Fibroblast of upper back skin (primary cell): ENCODE data around the gene MYOC.
"Not testable (repeated sequence)": the region's sequence is repeated elsewhere in the genome, so short reads cannot be mapped to it uniquely, and the experiment has no call there.

ENCODE experiments used
- DNase-seq: peaks from one replicate; pipeline ENCODE4 v3.0.0-alpha.2; 2013

Gene MYOC

DNA sequence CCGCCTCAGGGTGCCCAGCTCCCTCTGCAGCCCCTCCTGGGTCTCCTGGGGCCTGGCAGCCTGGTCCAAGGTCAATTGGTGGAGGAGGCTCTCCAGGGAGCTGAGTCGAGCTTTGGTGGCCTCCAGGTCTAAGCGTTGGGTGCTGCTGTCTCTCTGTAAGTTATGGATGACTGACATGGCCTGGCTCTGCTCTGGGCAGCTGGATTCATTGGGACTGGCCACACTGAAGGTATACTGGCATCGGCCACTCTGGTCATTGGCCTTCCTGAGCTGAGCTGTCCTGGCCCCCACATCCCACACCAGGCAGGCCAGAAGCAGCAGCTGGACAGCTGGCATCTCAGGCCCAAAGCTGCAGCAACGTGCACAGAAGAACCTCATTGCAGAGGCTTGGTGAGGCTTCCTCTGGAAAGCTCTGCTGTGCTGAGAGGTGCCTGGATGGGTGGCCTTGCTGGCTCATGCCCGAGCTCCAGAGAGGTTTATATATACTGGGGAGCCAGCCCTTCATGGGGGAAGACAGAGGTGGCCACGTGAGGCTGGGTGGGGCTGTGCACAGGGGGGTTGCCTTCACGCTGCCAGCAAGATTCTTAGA is at the start of gene MYOC:
Gene MYOC (minus strand): TSS at position 455 of the 589 bp plus-strand sequence. CDS start 77 bp downstream, at position 378.
- DNase-seq = no peak

DNA sequence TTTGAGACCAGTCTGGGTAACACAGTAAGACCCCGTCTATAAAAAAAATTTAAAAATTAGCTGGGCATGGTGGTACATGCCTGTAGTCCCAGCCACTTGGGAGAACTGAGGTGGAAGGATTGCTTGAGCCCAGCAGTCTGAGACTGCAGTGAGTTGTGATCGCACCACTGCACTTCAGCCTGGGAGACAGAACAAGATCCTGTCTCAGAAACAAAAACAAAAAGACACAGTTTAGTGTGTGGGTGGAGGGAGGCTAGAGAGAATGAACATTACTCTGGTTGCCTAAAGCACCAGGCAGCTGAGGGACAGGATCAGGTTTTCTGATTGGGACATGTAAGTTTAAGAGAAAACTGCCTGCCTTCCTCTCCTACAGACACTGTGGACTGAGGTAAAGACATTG is 47.0 kb upstream of the MYOC start:
- no peak for DNase-seq

GRCh38 chr1:171695772-171696171 is 43.3 kb upstream of the MYOC start:
- DNase-seq = not testable (repeated sequence)

GRCh38 chr1:171693541-171693940 is 41.1 kb upstream of the MYOC start:
- not testable (repeated sequence) for DNase-seq

DNA sequence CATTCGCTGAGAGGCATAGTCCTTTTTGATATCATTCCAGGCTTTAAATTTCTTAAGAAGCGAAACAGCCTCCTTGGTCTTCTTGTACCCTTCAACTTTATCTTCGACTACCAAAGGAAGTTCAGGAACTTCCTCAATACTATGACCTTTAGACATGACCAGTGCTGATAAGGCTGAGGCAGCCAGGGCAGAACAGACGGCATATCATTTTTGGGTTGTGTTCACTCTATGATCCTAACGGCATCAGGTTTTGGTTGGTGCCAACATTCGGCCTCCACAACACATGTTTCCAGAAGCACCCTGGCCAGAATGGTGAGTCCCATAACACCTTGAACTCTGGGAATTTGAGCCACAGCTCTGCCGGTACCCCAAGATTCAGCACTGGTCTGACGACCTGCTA is 31.4 kb upstream of the MYOC start:
- DNase-seq = no peak

GRCh38 chr1:171680339-171680738 is 27.9 kb upstream of the MYOC start:
- DNase-seq = no peak

DNA sequence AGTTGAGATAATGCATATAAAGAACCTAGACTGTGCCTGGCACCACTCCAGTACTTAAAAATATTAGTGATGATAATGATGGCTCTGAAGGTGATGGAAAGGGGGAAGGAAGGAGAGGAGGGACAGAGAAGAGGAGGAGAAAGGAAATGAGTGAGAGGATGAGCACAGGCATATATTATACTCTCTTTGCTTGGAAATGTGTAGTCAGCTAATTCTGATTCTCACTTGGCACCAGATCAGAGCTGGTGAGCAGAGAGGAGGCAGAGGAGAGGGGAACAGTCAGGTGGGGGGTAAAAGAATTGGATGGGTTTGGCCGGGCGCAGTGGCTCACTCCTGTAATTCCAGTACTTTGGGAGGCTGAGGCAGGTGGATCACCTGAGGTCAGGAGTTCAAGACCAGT is 24.3 kb upstream of the MYOC start:
- DNase-seq = no peak

DNA sequence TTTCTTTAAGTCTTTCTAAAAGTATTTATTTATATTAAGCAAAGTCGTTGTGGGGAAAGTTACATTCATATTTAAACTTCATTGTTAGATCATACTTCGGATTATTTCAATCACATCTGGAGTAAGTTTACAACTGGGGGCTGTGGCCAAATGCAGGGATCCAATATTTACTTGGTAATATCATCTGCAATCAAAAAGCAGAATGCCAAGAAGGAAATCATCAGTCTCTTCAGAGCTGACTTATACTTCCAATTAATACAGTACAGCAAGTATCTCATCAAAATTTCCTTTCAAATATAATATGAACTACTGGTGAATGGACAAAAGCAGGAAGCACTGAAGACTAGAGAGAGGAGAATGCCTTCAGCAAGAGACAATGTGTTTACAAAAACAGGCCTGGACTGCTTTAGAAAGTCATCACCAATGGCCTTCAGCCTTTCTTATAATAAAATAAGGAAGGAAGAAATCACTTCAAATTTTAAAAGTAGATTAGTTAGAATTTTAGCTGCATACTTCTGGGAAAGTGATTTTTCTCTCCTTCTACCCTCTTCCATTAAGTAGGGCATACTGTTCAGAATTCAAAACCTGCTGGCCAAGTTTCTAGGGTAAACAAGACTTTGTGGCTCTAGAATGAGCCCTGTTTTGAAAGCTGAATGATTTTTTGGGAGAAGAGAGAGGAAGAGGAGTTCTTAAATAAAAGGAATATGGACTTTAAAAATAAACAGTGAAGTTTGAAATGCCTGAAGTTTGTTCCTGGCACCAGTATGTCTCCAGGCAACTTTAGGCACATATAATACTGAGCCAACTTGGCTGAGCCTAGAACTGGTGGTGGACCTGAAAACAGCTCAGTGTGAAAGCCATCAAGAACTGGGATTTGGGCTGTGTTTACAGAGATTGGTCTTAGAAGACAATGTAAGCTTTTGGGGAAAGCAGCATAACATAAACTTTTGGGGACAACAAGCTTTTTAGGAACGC is 22.2 kb upstream of the MYOC start:
- DNase-seq = no peak

DNA sequence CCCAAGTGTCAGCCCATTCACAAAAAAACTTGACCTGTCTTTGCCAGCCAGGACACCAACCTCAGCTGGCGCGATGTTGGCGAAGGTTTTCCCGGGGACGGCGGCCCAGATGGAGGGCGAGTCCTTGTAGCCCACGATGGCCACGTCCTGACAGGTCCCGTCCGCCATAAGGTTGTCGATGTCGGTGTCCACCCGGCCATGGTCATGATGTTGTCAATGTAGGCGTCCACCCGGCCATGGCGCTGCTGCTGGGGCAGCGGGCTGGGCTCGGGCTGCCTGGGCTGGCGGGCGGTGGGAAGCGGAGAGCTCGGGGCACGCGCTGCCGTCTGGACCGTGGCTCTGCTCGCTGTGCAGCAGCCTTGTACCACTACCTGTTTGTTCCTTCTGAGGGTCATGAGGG is 18.3 kb upstream of the MYOC start:
- no peak for DNase-seq

DNA sequence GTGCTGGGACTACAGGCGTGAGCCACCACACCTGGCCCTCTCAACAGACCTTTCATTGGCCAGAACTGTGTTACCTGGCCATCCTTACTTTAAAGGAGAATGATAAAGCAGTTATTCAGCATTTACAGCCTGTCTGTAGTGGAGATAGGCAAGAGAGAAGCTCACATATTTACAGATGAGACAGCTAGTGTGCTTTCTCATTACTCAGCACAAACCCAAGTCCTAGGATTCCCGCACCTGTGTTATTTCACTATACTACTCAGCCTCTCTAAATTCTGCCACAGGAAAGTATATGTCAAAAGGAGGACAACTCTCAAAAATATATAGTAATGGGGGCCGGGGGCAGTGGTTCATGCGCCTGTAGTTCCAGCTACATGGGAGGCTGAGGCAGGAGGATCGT is 15.9 kb upstream of the MYOC start:
- no peak for DNase-seq

GRCh38 chr1:171666114-171666769 is 13.8 kb upstream of the MYOC start:
- DNase-seq = no peak

DNA sequence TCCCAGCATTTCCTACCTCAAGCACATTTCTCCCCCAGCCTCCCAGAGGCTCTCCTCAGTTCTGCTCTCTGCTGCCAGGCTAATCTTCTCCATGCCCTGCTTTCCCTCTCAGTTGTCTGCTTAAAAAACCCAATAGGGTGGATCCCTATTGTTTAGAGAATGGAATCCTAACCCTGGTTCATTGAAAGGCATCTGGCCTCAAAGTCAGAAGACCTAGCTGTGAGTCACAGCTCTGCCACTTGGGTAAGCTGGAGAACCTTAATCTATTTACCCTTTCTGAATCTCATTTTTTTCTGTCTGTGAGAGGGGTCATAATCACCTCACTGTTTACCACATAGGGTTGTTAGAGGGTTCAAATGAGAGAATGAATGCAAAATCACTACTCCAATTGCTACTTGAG is 12.5 kb upstream of the MYOC start:
- DNase-seq = no peak

- DNase-seq = peak; percentile 9
These were observed 11.5 kb upstream of the MYOC start for GRCh38 chr1:171663854-171664575.

DNA sequence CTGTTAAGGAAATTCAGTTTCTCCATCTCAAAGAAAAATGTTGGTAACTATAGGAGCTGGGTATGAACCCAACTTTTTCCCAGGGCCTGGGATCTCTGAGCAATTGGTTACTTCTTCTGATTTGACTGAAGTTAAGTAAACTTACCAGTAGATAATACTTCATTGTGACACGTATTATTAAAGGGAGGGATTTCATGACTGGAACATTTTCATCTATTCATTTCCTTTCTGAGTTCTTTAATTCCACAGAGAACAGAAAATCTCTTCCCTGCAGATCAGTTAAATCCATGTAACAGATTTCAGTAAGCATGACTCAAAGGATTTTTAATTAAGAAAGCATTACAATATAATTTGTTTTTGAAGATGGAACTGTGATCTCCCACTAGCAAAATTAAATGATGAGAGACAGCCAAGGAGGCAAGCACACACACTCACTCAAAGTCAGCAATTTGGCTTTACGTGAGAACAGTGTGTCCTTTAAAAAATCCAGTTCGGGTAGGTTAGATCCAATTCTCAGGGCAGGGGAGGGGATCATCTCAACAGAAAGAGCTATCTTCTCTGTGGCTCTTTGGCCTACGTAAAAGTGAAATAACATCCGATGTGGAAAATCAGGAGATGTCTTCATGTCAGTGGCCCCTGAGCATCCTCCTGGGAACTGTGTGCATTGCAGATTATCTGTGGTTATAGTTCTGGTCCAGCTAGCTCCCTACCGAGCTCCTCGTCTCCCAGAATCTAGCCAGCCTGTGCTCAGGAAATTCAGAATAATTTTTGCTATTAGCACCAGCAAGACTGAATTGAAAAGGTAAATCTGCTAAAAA is 10.8 kb upstream of the MYOC start:
- no peak for DNase-seq

DNA sequence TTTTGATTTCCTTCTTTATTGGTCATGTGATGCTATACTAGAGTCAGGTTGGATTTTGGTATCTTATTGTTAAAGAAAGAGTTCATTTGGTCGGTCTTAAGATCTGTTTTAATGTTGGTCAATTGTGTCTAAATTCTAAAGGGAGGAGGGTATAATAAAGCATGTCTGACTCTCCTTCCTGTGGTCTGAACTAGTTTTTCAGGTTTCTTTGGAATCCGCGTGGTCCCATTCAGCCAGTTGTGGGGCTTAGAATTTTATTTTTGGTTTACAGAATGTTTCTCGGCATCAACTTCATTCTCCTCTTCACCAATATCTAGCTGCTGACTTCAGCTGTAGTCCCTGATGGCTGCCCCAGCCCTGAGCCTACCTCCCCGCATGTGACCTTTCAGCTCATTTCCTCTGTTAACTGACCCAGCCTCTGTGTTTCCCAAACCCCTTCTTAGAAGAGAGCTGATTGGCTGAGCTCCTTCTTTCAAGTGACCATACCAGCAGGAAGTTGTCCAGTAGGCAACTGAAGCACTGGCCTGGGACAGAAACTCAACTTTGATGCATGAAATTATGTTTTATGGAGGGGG is 8.7 kb upstream of the MYOC start:
- DNase-seq = no peak

GRCh38 chr1:171656206-171656605 is 3.7 kb upstream of the MYOC start:
- DNase-seq = not testable (repeated sequence)

DNA sequence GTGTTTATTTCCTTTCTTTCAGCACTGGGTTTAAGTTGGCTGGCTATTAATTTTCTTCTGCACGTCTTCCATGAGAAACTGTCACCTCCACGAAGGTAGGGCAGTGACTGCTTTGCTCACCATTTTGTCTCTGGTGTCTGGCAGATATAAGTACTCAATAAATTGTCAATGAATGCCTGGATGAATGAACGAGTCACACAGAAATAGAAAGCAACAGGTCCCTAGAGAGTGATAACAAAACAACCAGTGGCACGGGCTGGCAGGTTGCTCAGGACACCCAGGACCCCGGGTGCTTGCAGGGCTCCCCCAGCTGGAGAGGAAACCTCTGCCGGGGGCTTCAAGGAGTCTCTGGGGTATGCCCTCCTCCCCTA is 3.2 kb upstream of the MYOC start:
- DNase-seq = no peak

DNA sequence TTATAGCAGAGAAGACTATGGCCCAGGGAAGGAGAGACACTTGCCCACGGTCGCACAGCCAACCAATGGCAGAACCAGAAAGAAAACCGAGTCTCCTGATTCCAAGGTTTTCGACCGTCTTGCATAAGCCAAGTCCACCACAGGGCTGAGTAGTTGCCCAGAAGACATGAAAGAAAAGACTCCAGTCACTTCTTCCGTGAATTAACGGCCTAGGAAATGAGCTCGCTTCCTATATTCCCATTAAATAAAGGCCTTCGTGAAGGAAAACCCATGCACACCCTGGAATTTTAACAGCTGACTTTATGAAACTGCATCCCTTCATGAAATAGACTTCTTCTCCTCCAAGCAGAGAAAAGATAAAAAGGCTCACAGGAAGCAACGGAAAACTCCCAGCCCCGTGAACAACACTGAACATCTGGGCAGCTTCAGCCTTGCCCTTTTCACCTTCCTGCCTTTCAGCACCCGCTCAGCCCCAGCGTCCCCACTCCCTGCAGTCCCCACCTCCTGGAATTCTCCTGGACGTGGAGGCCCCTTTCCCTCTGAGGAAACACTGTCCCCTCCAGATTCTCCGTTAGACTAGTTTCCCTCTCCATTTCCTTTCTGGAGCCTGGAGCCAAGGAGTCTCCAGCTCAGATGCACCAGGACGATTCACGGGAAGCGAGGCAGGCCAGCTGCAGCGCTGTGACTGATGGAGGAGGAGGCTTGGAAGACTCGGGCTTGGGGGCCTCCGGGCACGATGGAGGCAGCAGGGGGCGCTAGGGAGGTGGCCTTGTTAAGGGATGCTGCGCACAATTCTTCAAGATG is 2.7 kb upstream of the MYOC start:
- peak; percentile 67 for DNase-seq

GRCh38 chr1:171654201-171654941 is 1.9 kb upstream of the MYOC start:
- DNase-seq = peak; percentile 46

GRCh38 chr1:171653796-171654195 is 1.3 kb upstream of the MYOC start:
- DNase-seq = no peak
